ES-I3 (cell line): Measurements from ENCODE around the gene CDC42BPA.

Experiments used
- H3K36me3 ChIP-seq: 2 replicates; pipeline ENCODE4 v1.6.1; 2013; ENCODE audit warnings: mild to moderate bottlenecking, low read length, control low read depth, moderate library complexity; ENCODE audit not compliant: insufficient read depth
- H3K4me1 ChIP-seq: 2 replicates; pipeline ENCODE4 v1.6.1; 2013; ENCODE audit warnings: mild to moderate bottlenecking, control low read depth, low read length; ENCODE audit not compliant: insufficient read depth
- H3K9ac ChIP-seq: 2 replicates; pipeline ENCODE4 v1.6.1; 2013; ENCODE audit warnings: low read depth, mild to moderate bottlenecking, low read length, moderate library complexity
- H3K9me3 ChIP-seq: 2 replicates; pipeline ENCODE4 v1.6.1; 2013; ENCODE audit warnings: mild to moderate bottlenecking, low read length, moderate library complexity; ENCODE audit not compliant: control insufficient read depth, insufficient read depth

Gene CDC42BPA

GRCh38 chr1:227272428-227272827, 45.9 kb downstream of the CDC42BPA start:
- H3K4me1 ChIP-seq, result no peaks in the 10 kb centered on the region
- no peaks in the 10 kb centered on the region for H3K36me3 ChIP-seq
- H3K9me3 ChIP-seq, result peaks cover 3% of the 10 kb centered on the region; the same call in 1 of the 2 replicates
- no peak overlapping the region for H3K9ac ChIP-seq

DNA sequence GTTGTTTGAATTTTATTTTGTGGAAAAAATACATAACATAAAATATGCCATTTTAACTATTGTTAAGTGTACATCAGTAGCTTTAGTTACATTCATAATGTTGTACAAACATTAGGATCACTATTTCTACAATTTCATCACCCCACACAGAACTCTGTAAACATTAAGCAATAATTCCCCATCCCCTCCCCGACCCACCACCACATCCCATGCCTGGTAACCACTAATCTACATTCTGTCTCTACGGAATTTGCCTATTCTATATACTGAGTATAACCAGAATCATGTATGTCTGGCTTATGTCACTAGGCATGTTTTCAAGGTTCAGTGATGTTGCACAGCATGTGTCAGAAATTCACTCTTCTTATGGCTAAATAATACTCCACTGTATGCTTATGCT, 47.7 kb downstream of the CDC42BPA start:
- no peaks in the 10 kb centered on the region for H3K9me3 ChIP-seq
- no peaks in the 10 kb centered on the region for H3K36me3 ChIP-seq
- H3K9ac ChIP-seq, result no peak overlapping the region

DNA sequence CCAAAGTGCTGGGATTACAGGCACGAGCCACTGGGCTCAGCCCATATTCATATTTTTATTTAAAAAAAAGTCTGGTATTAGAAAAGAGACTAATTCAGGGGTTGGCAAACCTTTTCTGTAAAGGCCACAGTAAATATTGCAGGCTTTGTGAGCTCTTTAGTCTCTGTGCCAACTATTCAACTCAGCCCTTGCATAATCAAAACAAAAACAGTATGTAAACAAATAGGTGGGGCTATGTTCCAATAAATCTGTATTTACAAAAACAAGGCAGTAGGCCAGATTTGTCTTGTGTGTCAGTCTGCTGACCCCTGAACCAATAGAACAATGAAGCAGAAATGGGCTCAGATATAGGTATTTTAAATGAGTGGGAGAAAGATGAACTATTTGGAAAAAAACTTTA, 49.3 kb downstream of the CDC42BPA start:
- H3K9ac ChIP-seq, result no peak overlapping the region
- no peaks in the 10 kb centered on the region for H3K9me3 ChIP-seq
- no peaks in the 10 kb centered on the region for H3K36me3 ChIP-seq
- H3K4me1 ChIP-seq, result no peaks in the 10 kb centered on the region

More for the DNA sequence above, 47.7 kb downstream of the CDC42BPA start:
- H3K4me1 ChIP-seq, result no peaks in the 10 kb centered on the region

DNA sequence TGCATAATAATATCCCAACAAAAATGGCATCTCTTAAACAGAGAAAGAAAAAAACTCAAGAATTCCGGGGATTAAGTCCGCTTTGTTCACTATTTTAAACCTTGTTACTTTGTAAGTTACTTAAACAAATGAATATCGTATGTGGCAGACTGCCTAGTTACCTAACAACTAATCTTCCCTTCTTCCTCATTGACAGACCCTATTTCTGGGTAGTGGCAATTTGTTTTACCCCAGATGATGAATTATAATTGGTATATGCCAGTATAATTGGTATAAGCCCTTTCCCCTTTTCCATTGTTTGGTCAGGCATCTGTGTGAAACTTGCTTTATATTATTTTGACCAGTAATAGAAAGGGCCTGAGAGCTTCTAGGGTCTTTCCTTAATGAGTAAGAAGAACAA, 52.4 kb downstream of the CDC42BPA start:
- H3K9ac ChIP-seq, result no peak overlapping the region
- no peaks in the 10 kb centered on the region for H3K4me1 ChIP-seq
- H3K9me3 ChIP-seq, result no peaks in the 10 kb centered on the region
- H3K36me3 ChIP-seq, result no peaks in the 10 kb centered on the region

DNA sequence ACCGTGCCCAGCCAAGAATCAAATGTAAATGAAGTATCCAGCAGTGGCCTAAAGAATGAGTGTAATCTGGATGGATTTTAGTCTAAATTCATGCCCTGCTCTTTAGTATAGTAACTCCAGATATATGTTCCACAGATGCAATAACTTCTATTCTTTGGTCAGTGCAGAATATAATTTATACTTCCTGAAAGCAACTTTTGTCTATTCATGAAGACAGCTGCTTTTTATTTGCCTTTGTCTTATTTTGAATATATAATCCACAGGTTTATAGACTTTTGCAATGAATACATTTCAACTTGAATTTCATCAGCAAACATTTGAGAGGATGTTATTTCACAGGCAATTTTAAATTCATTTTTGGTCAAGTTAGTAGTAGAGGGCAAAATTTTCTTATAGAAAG, 54.4 kb downstream of the CDC42BPA start:
- Histone ChIP-seq H3K9ac (no peak overlapping the region), H3K9me3 (no peaks in the 10 kb centered on the region), H3K4me1 (peaks cover 7% of the 10 kb centered on the region; the same call in 1 of the 2 replicates), H3K36me3 (no peaks in the 10 kb centered on the region)

- no peaks in the 10 kb centered on the region for H3K36me3 ChIP-seq
- peaks cover 11% of the 10 kb centered on the region for H3K4me1 ChIP-seq
- no peak overlapping the region for H3K9ac ChIP-seq
- H3K9me3 ChIP-seq, result no peaks in the 10 kb centered on the region
These were observed 56.8 kb downstream of the CDC42BPA start for GRCh38 chr1:227261501-227261900.

DNA sequence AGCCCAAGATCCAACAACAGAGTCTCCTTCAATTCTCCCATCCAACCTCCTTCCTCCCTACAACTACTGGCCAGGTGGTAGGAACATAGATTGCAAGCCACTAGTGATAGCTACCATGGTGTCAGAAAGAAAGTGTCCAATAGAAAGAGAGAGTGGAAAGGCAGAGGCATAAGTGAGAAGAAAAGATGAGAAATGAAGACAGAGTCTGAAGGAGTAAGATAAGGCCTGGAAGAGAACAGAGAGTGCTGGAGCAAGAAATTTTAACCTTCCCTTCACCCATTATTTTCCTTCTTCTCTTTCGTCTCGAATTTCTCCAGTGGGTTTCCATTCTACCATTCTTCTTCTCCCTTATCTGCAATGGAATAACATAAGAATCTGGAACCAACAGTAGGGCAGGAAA, 57.9 kb downstream of the CDC42BPA start:
- Histone ChIP-seq H3K9me3 (no peaks in the 10 kb centered on the region), H3K4me1 (peaks cover 11% of the 10 kb centered on the region), H3K36me3 (no peaks in the 10 kb centered on the region), H3K9ac (no peak overlapping the region)

DNA sequence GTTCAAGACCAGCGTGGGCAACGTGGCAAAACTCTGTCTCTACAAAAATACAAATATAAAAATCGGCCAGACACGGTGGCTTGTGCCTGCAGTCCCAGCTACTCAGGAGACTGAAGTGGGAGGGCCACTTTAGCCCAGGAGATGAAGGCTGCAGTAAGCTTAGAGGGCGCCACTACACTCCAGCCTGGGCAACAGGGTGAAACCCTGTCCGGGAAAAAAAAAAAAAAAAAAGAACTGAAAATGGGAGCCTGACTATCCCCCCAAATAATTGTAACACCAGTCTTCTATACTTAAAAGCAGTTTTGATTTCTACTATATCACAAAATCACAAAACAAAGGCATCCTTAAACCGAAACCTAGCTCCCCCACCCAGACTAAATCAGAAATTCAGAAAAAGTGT, 60.3 kb downstream of the CDC42BPA start:
- Histone ChIP-seq H3K9ac (no peak overlapping the region), H3K9me3 (no peaks in the 10 kb centered on the region), H3K36me3 (no peaks in the 10 kb centered on the region), H3K4me1 (peaks cover 11% of the 10 kb centered on the region)

GRCh38 chr1:227255086-227255732, 63.1 kb downstream of the CDC42BPA start:
- no peak overlapping the region for H3K9ac ChIP-seq
- peaks cover 11% of the 10 kb centered on the region for H3K4me1 ChIP-seq
- H3K36me3 ChIP-seq, result no peaks in the 10 kb centered on the region
- H3K9me3 ChIP-seq, result no peaks in the 10 kb centered on the region

GRCh38 chr1:227253065-227253464, 65.2 kb downstream of the CDC42BPA start:
- Histone ChIP-seq H3K36me3 (no peaks in the 10 kb centered on the region), H3K4me1 (peaks cover under 1% of the 10 kb centered on the region; the same call in 1 of the 2 replicates)

DNA sequence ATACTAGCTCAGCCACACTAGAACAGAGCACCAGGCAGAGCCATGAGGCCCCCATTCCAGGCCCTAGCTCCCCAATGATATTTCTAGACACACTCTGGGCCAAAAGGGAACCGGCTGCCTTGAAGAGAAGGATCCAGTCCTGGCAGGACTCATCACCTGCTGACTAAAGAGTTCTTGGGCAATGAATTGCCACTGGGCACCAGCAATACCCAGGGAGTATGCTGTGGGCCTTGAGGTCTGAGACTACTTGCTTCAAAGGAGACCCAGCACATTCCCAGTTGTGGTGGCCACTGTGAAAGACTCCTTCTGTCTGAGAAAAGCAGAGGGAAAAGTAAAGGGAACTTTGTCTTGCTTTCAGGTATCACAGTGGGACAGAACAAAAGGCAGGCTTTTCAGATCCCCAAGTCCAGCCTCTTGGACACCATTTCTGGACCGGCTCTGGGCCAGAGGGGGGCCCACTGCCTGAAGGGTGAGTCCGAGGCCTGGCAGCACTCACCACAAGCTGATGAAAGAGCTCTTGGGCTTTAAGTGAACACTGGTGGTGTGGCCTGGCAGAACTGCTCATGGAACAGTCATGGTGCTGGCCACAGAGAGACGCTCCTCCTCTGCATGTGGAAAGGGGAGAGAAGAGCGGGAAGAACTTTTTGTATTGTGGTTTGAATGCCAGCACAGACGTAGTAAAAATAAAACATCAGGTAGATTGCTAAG, 72.5 kb downstream of the CDC42BPA start:
- Histone ChIP-seq H3K9me3 (no peaks in the 10 kb centered on the region), H3K9ac (no peak overlapping the region), H3K36me3 (no peaks in the 10 kb centered on the region), H3K4me1 (peaks cover 17% of the 10 kb centered on the region)

More at GRCh38 chr1:227253065-227253464, 65.2 kb downstream of the CDC42BPA start:
- Histone ChIP-seq H3K9ac (no peak overlapping the region), H3K9me3 (no peaks in the 10 kb centered on the region)

DNA sequence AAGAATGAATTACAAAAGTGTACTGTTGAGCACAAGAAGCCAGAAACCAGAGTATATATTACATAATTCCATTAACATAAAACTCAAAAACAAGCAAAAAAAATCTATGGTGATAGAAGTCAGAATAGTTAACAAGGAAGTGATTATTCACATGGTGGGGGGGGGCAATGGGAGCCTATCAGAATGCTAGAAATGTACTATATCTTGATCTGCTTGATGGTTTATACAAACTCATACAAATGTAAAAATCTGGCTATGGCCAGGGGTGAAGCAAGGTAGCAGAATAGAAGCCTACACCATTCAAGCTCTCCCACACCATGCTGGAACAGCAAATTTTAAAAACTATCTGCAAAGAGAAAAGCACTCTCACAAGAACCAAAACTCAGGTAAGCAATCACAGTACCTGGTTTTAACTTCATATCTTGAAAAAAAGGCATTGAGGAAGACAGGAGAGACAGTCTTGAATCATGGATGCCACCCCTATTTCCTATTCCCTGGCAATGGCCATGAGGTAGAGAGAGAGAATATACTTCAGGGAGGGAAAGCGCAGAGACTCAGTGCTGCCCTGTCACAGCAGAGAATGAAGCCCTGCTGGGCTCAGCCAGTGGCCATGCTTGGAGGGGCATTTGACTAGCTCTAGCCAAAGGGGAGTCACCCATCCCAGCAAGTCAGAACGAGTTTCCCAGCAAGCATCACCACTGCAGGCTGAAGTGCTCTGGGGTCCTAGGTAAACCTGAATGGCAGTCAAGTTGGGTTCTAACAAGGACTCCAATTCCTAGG, 73.8 kb downstream of the CDC42BPA start:
- H3K9ac ChIP-seq, result no peak overlapping the region
- H3K9me3 ChIP-seq, result no peaks in the 10 kb centered on the region
- H3K4me1 ChIP-seq, result peaks cover 17% of the 10 kb centered on the region
- no peaks in the 10 kb centered on the region for H3K36me3 ChIP-seq

DNA sequence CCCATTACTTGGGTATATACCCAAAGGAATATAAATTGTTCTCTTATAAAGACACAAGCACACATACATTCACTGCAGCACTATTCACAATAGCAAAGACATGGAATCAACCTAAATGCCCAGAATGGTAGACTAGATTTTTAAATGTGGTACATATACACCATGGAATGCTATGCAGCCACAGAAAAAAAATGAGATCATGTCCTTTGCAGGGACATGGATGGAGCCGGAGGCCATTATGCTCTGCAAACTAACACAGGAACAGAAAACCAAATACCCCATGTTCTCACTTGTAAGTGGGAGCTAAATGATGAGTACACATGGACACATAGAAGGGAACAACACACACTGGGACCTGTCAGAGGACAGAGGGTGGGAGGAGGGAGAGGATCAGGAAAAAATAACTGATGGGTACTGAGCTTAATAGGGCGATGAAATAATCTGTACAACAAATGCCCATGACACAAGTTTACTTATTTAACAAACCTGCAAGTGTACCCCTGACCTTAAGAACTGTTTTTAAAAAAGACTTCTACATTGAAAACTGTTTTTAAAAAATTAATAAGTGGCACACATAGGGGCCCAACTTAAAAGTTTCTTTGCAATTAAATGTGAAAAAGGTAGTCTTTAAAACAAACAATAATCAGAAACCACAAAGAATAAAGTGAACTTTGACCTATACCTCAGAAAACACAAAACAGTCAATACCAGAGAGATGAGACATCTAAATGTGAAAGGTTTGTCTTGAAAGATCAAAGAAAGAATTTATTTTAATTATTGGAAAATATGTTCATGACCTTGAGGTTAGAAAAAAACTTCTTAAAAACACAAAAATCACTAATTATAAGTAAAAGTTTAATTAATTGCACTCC, 75.2 kb downstream of the CDC42BPA start:
- H3K36me3 ChIP-seq, result no peaks in the 10 kb centered on the region
- peaks cover 17% of the 10 kb centered on the region for H3K4me1 ChIP-seq
- H3K9me3 ChIP-seq, result no peaks in the 10 kb centered on the region
- no peak overlapping the region for H3K9ac ChIP-seq

GRCh38 chr1:227240983-227241382, 77.3 kb downstream of the CDC42BPA start:
- H3K36me3 ChIP-seq, result no peaks in the 10 kb centered on the region
- peaks cover 17% of the 10 kb centered on the region for H3K4me1 ChIP-seq
- H3K9ac ChIP-seq, result no peak overlapping the region
- H3K9me3 ChIP-seq, result no peaks in the 10 kb centered on the region
